HG03378 (cell line): ENCODE data around the gene CCDC110.

Experiments
- ATAC-seq: cut with Tn5 transposase; IDR thresholded peaks from one replicate; pipeline ENCODE4 v1.9.1; 2021; ENCODE audit warnings: mild to moderate bottlenecking, moderate library complexity; ENCODE audit not compliant: unreplicated experiment

The CCDC110 gene

DNA sequence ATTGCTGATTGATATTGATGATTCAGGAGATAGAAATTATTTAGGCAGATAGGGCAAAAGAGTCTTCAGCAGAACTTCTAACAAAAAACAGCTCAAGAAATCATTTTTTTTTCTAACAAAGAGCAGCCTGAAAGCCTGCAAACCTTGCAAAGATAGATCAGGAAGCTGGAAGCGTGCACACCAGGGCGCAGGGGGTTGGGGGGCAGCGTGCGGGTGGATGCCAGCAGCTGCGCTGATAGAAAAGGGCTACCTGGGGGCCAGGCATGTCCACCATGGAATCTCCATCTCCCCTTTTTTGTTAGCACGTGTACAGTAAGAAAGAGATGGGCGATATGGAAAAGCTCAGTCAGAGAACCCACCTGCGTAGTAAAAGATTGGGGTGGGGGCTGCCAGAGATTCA, 1.7 kb upstream of the CCDC110 start:
- ATAC-seq, result no peak

DNA sequence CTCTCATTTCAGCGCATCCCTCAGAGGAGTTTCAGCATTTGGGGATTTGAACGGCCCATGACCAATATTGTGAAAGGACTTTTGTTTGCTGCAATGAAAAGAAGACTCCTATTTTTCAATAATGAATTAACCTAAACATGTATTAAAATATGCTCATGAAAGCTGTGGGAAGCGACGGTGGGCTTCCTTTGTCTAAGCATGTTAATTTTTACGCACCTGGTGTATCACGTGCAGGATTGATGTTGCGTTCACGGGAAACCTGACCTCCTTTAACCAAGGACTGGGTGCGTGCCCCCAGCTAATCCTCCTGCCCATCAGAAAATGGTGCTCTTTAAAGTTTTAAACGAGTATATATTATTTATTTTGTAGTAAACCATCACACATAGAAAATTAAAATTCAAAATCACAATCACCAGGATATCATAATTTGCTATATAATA, 590 bp upstream of the CCDC110 start:
- ATAC-seq, result peak; percentile 7

GRCh38 chr4:185470501-185471195, 885 bp downstream of the CCDC110 start:
- ATAC-seq, result no peak

DNA sequence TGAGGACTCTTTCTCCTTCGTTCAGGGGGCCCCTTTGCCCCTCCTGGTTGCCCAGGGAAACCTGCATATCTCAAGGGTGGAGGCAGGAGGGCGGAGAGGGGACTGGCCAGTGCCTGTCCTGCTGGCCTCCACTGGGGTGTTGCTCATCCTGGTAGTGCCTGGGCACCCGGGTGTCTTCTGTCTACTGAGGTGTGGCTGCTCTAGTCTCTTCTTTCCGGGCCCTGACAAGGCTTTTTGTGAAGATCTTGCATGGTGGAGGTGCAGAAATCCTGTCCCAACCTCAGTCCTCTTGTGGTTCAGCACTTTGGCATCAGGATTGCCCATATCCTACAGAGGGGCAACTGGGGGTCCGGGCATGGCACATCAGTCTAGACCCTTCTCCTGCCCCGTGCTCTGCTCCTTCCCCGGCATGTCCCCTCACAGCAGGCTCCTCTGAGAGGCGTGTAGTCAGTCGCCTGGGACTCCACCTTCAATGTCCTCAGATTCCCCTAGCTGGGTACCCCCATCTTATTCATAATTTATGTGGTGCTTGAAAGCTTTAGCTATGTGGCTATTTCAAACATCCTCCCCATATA, 1.9 kb downstream of the CCDC110 start:
- no peak for ATAC-seq

- no peak for ATAC-seq
Measured at GRCh38 chr4:185468999-185469398, 2.5 kb downstream of the CCDC110 start.

DNA sequence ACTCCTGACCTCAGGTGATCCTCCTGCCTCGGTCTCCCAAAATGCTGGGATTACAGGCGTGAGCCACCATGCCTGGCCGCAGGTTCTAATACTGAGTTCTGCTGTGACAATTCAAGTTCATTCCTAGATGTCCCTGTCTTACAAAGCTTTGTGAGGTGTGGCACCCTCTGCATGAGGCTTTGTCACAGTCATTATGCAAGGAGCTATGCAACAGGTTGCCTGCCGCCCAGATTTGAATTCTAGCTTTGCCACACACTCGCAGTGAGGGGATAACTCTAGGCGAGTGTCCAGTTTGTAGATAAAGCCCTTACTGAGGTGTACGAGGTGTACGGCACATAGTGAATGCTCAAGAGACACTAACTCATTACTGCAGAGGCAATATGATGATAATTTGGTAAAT, 3.5 kb downstream of the CCDC110 start:
- no peak for ATAC-seq

DNA sequence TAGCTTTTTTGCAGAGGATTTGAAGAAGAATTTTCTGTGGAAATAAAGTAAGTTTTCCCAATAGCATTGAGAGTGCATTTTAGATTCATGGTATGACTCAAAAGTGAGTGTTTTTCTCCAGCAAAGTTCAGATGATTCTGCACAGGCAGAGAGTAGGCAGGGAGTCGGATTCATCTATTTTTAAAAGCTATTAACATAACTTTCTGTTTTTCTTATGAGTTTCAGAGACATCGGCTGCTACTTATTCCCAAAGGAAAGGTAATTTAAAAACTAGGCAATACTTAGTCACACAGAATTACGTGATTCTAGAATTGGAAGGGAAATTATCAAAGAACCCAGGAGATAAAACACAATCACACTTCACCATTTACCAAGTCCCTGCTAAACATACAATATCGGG, 4.4 kb downstream of the CCDC110 start:
- ATAC-seq, result no peak

DNA sequence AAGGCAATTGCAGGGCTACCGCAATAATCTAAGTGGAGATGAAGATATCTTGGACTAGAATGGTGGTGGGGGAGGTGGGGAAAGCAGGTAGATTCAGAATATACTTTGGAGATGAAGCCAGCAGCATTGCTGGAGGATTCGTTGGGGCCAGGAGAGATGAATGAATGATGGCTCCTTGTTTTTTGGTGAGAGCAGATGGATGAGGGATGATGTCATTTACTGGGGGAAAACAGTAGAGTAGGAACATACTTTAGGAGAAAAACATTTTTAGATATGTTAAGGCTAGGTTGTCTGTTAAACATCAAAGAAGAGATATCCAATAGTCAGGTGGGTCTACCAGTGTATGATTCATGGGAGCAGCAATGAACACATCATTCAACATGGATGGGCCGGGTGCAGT, 5.8 kb downstream of the CCDC110 start:
- ATAC-seq, result no peak

DNA sequence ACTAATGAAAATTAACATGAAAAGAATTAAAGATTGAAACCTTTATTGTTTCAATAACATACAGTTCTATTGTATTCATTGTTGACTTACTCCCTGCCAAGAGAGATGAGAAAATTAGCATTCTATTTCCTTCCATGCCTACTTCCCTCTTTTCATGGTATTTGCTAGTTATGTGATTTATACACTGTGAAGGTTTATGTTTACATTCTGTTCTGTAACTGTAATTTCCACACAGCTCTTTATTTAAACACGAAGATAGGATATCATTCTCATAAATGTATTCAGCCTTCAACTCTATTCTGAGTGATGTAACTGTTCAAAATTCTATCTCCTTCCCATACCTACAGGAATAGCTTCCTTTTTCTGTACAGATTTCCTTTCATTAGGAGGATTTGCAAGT, 6.6 kb downstream of the CCDC110 start:
- ATAC-seq, result no peak

DNA sequence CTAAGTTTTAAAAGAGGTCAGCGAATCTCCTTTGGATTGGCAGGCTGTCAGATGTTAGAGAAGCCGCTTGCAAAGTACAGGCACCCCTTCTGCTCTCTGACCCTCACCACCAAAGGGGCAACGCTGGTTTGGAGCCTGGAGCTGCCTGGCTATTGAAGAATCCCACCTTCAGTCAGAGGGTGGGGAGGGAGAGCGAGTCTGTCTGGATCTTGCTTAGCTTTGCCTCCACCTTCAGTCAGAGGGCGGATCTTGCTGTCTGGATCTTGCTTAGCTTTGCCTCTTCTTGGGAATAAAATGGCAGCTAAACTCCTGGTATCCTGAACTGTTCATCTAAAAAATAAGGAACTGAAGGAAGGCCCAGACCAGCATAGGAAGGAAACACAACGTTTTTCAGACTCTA, 7.3 kb downstream of the CCDC110 start:
- ATAC-seq, result no peak

- ATAC-seq, result no peak
Measured at GRCh38 chr4:185463541-185463940, 8.0 kb downstream of the CCDC110 start.

GRCh38 chr4:185461565-185461964, 10.0 kb downstream of the CCDC110 start:
- ATAC-seq, result no peak

DNA sequence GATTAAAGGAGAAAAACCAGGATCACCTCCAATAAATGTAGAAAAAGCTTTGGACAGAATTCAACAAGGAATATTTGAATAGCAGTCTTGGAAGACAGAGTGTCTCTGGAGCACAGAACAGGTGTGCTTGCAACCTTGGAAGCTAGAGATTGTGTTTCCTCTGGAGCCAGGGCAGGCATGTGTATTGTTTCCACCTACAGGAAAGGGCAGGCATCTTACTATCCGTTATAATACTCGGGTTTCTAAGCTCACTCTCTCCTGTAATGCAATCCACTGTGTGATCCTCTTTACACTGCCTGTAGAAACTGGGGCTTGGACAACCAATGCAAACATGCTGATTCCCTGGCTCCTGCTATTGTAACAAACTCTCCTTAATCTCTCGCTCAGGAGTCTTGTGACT, 14.4 kb downstream of the CCDC110 start:
- ATAC-seq, result no peak

- ATAC-seq, result no peak
Measured at GRCh38 chr4:185456131-185456530, 15.4 kb downstream of the CCDC110 start.

GRCh38 chr4:185445209-185445608, 26.3 kb downstream of the CCDC110 start:
- ATAC-seq, result no peak

GRCh38 chr4:185441479-185441878, 30.1 kb downstream of the CCDC110 start:
- no peak for ATAC-seq

DNA sequence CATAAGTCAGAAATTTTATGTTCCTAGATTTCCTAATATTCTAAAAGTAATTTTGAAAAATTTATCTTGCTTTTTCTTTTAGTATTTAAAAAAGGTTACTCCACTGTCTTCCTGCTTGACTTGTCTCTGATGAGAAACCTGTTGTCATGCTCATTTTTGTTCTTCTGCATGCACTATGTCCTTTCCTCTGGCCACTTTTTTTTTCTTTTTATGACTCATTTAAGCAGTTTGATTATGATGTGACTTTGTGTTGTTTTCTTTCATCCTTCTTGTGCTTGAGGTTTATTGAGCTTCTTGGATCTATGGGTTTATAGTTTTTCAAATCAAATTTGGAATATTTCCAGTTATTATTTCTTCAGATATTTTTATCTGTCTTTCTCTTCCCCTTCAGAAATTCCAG, 33.7 kb downstream of the CCDC110 start:
- ATAC-seq, result peak; percentile 55

DNA sequence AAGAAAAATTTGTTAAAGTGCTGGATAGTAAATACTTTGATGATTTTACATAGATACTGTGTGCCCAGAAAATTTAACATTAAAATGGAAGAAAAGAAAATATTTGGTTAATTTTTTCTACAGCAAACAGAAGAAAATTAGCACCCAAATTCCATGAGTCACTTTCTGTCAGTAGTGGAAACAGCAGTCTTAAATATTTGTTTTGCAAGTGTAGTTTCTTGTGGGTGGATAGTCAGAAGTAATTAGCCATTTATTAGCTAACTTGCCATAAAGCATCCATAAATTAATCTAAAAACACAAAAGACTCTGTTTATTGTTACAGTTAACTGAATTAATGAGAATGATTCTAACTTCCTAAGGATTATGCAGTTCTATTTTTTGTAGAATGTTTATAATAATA, 36.1 kb downstream of the CCDC110 start:
- no peak for ATAC-seq

GRCh38 chr4:185429660-185430059, 41.9 kb downstream of the CCDC110 start:
- no peak for ATAC-seq

DNA sequence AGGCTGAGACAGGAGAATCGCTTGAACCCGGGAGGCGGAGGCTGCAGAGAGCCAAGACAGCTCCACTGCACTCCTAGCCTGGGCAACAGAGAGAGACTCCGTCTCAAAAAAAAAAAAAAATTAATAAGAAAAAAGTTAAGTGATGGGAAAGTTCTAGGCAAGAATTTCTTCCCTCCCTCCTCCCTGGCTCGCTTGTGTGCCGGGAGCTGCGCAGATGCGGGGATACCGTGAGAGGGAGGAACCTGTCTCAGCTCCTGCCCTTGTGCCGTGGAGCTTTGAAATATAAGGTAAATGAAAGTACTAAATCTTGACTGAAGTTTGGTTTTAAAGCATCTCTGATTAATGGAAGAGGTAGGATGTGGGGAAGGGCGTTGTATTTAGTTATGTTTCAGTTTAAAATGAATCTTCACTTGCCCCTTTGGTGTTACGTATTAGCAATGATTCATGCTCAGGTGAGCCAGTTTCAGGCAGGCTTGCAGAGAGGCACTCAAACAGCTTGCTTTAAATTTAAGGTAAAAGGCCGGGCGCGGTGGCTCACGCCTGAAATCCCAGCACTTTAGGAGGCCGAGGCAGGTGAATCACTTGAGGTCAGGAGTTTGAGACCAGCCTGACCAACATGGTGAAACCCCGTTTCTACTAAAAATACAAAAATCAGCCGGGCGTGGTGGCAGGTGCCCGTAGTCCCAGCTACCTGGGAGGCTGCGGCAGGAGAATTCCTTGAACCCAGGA, 44.4 kb downstream of the CCDC110 start:
- ATAC-seq, result no peak

- peak; percentile 95 for ATAC-seq
Measured at GRCh38 chr4:185425647-185426352, 45.7 kb downstream of the CCDC110 start, which contains the start of gene UFSP2. Gene UFSP2 (minus strand): TSS chr4:185425964. CDS start chr4:185425868, 96 bp downstream.
